Smooth muscle cell (in vitro differentiated cells): Measurements from ENCODE around the gene CLTB. TPM values are rescaled to one million over a fixed set of nuclear protein-coding genes. Genes with fewer than 3 reads are reported as not detected.

Source experiments
- DNase-seq: peaks from one replicate; lab custom pipeline; 2025; ENCODE audit not compliant: unreplicated experiment; lab: John Stamatoyannopoulos, UW
- H2AFZ ChIP-seq: fragments of 200-600 bp; sonication (generic); 2 replicates; pipeline ENCODE4 v1.6.0; 2016; ENCODE audit warnings: antibody characterized with exemption, low read depth, mild to moderate bottlenecking
- H3F3A ChIP-seq: fragments of 200-600 bp; sonication (generic); 2 replicates; pipeline ENCODE4 v1.6.0; 2017; ENCODE audit warnings: antibody characterized with exemption, low read depth
- H3K27ac ChIP-seq: fragments of 200-600 bp; sonication (generic); 2 replicates; pipeline ENCODE4 v1.5.1; 2016; ENCODE audit warnings: low read depth, mild to moderate bottlenecking
- H3K27me3 ChIP-seq: fragments of 200-600 bp; sonication (generic); 2 replicates; pipeline ENCODE4 v1.6.1; 2016; ENCODE audit warnings: low read depth, mild to moderate bottlenecking
- H3K36me3 ChIP-seq: fragments of 200-600 bp; sonication (generic); 2 replicates; pipeline ENCODE4 v1.5.1; 2016; ENCODE audit warnings: low read depth
- H3K4me1 ChIP-seq: fragments of 200-600 bp; sonication (generic); 2 replicates; pipeline ENCODE4 v1.5.1; 2016; ENCODE audit warnings: low read depth
- H3K4me2 ChIP-seq: fragments of 200-600 bp; sonication (generic); 2 replicates; pipeline ENCODE4 v1.6.0; 2016; ENCODE audit warnings: mild to moderate bottlenecking
- H3K4me3 ChIP-seq: fragments of 200-600 bp; sonication (generic); 2 replicates; pipeline ENCODE4 v1.5.1; 2016; ENCODE audit warnings: mild to moderate bottlenecking
- H3K79me2 ChIP-seq: fragments of 200-600 bp; sonication (generic); 2 replicates; pipeline ENCODE4 v1.6.0; 2016; ENCODE audit warnings: low read depth, mild to moderate bottlenecking
- H3K9ac ChIP-seq: fragments of 200-600 bp; sonication (generic); 2 replicates; pipeline ENCODE4 v1.6.0; 2016; ENCODE audit warnings: low read depth
- H3K9me3 ChIP-seq: fragments of 200-600 bp; sonication (generic); replicated peaks from 2 replicates; pipeline ENCODE4 v1.5.1; 2016; ENCODE audit warnings: low read depth
- H4K20me1 ChIP-seq: fragments of 200-600 bp; sonication (generic); 2 replicates; pipeline ENCODE4 v1.6.0; 2016; ENCODE audit warnings: low read depth
- WGBS: methylation state at CpG from one replicate; pipeline ENCODE4 v1.1.7; 2016; ENCODE audit warnings: low lambda C conversion rate; 5-methylcytosine and 5-hydroxymethylcytosine counted together
- polyA plus RNA-seq: library from polyadenylated mRNA; unstranded; fragments of >200 nt; fragmentation: Nextera tagmentation; extraction: Ambion mirVana; gene quantifications from 2 replicates; pipeline ENCODE4 v1.2.1, GENCODE V29; 2016
- total RNA-seq: library from RNA; depleted of rRNA; stranded (reverse); fragments of >200 nt; gene quantifications from 2 replicates; pipeline ENCODE4 v1.2.3, GENCODE V29; 2014
- TF ChIP-seq, protein P1 (sequence below): fragments of 200-600 bp; sonication (generic); IDR thresholded peaks from 2 replicates; pipeline ENCODE4 v1.5.1; 2017; ENCODE audit warnings: borderline replicate concordance, mild to moderate bottlenecking, antibody characterized with exemption; ENCODE audit not compliant: insufficient read depth, poor library complexity, severe bottlenecking

The CLTB gene
- total and polyA plus RNA-seq, 2 experiments from 2014 or later = 107 to 125 TPM

DNA sequence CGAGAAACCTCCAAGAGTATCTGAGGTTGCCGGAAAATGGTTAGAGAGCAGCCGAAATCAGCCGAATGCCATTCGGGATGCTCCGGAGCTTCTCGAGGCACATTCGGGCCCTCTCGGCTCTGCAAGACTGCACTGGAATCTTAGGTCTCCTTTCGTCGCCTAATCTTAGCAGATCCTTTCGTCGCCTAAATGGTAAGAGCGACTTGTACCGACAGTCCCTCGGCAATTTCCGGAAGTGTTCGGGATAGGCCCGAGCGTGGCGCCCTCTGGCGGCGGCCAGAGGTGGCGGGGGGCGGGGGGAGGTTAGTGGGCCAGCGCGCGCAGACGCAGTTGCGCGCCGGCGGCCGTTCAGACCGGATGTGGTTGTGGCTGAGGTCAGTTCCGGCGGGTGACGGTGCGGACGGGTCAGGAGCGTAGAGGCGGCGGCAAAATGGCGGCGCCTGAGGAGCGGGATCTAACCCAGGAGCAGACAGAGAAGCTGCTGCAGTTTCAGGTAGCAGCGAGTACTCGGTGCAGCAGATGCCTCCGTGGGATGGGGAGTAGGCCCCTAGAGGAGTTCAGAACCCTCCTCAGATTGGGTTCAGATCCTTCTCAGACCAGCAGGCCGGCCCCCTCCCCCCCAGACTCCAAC, 31.8 kb upstream of the CLTB start, which contains the start of gene FAF2:
Gene FAF2, plus strand, starts transcription at position 408 of the 631 bp plus-strand sequence. Its CDS starts 23 bp downstream, at position 431.
- Histone ChIP-seq H3K4me2 (peak within 1 kb of the TSS; percentile 99), H3K36me3 (no peaks in the 10 kb centered on the region), H3K79me2 (peaks cover 46% of the 10 kb centered on the region), H3K27me3 (no peaks in the 10 kb centered on the region), H2AFZ (peak within 1 kb of the TSS; percentile 73), H3K4me3 (peak within 1 kb of the TSS; percentile 99), H4K20me1 (peaks cover 34% of the 10 kb centered on the region), H3K9ac (peak within 1 kb of the TSS; percentile 100), H3F3A (no peaks in the 10 kb centered on the region), H3K27ac (peak within 1 kb of the TSS; percentile 98), H3K4me1 (peaks cover 11% of the 10 kb centered on the region), H3K9me3 (no peaks in the 10 kb centered on the region)
- TF ChIP-seq, protein P1, sequence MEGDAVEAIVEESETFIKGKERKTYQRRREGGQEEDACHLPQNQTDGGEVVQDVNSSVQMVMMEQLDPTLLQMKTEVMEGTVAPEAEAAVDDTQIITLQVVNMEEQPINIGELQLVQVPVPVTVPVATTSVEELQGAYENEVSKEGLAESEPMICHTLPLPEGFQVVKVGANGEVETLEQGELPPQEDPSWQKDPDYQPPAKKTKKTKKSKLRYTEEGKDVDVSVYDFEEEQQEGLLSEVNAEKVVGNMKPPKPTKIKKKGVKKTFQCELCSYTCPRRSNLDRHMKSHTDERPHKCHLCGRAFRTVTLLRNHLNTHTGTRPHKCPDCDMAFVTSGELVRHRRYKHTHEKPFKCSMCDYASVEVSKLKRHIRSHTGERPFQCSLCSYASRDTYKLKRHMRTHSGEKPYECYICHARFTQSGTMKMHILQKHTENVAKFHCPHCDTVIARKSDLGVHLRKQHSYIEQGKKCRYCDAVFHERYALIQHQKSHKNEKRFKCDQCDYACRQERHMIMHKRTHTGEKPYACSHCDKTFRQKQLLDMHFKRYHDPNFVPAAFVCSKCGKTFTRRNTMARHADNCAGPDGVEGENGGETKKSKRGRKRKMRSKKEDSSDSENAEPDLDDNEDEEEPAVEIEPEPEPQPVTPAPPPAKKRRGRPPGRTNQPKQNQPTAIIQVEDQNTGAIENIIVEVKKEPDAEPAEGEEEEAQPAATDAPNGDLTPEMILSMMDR = peak; percentile 100
- DNase-seq = peak; percentile 97
- whole genome bisulfite sequencing = 1% methylated on average over 47 of the region's 50 CpGs

DNA sequence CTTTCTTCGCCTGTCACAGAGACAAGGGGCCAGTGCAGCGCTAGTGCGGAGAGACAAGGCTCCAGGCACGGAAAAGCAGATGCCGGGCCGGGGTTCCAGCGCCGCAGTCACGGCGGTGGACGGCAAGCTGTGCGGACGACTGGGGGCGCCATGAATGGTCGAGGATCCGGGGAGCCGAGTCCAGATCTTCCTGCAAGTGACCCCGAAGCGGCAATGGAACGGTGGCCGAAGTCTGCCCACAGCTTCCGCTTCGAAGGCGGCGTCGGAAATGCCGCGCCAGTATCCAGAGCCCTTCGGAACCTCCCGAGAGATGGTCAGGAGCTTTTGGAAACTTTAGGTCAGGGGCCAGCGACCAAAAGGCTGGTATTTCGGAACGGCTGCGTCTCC, 31.2 kb upstream of the CLTB start:
- Histone ChIP-seq H3F3A (no peaks in the 10 kb centered on the region), H3K27me3 (no peaks in the 10 kb centered on the region), H3K79me2 (peaks cover 40% of the 10 kb centered on the region), H3K36me3 (no peaks in the 10 kb centered on the region), H3K4me2 (peak overlapping the region; percentile 90), H3K9ac (peak overlapping the region; percentile 86), H4K20me1 (peaks cover 29% of the 10 kb centered on the region), H2AFZ (peak overlapping the region; percentile 73), H3K27ac (peak overlapping the region; percentile 98), H3K4me3 (peak overlapping the region; percentile 99), H3K4me1 (peaks cover 11% of the 10 kb centered on the region), H3K9me3 (no peaks in the 10 kb centered on the region)
- no peak for DNase-seq
- under 1% methylated on average over 34 of the region's 34 CpGs for WGBS
- TF ChIP-seq, protein P1 = no peak

DNA sequence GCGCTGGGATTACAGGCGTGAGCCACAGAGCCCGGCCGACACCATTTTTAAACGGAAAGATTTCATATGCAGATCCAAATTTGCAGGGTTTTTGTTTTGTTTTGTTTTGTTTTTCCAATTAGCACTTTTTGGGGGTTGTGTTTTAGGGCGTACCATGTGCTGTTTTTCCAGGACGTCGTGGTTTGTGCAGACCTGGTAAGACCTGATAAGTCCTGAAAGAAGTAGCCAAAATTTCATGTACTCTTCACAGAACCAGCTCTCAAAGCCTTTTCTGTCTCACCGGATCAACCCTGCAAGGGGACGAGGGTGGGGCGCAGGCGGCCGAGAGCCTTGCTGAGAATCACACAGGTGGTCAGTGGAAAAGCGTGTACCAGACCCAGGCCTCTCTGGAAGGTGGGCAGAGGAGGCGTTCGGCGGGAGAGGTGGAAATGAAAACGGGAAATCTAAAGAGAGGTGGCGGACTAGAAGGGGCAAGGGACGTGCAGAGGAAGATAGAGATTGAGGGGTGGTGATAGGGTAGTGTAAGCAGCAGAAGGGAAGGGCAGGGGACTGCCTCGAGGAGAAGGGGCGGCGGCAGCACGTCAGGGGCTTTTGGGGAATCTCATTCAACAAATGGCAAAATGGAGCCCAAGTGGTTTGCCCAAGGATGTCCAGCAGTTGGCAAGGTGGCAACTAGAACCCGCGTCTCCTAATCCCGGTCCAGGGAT, 30.7 kb upstream of the CLTB start:
- Histone ChIP-seq H2AFZ (peak overlapping the region; percentile 73), H3F3A (no peaks in the 10 kb centered on the region), H3K79me2 (peaks cover 35% of the 10 kb centered on the region), H3K27ac (peak overlapping the region; percentile 98), H3K9ac (peak overlapping the region; percentile 86), H3K36me3 (no peaks in the 10 kb centered on the region), H3K4me2 (peak overlapping the region; percentile 90), H3K9me3 (no peaks in the 10 kb centered on the region), H4K20me1 (peaks cover 24% of the 10 kb centered on the region), H3K4me3 (peak overlapping the region; percentile 99), H3K27me3 (peaks cover 3% of the 10 kb centered on the region), H3K4me1 (peaks cover 16% of the 10 kb centered on the region)
- no peak for DNase-seq
- 19% methylated on average over 27 of the region's 27 CpGs for WGBS
- TF ChIP-seq, protein P1 = no peak
